GM20000 (cell line): Measurements from ENCODE around the gene WFS1.

Experiments
- DNase-seq: peaks from one replicate; pipeline ENCODE4 v3.0.0; 2012; ENCODE audit warnings: low spot score
- CTCF ChIP-seq: IDR thresholded peaks from 2 replicates; pipeline ENCODE4 v1.5.1; 2012; ENCODE audit warnings: mild to moderate bottlenecking, control low read depth; ENCODE audit errors: extremely low read depth, missing control alignments

Gene WFS1

GRCh38 chr4:6270636-6271121 lies 1.0 kb downstream of the WFS1 start:
- TF ChIP-seq CTCF: no peak
- no peak for DNase-seq

GRCh38 chr4:6271206-6271605 lies 1.6 kb downstream of the WFS1 start:
- TF ChIP-seq CTCF: no peak
- no peak for DNase-seq

GRCh38 chr4:6271701-6272465 lies 2.2 kb downstream of the WFS1 start:
- TF ChIP-seq CTCF: no peak
- DNase-seq: no peak

- DNase-seq: no peak
- TF ChIP-seq CTCF: no peak
Measured at GRCh38 chr4:6272863-6273660, 3.4 kb downstream of the WFS1 start.

- TF ChIP-seq CTCF: no peak
- DNase-seq: no peak
Measured at GRCh38 chr4:6273661-6273990, 4.0 kb downstream of the WFS1 start.

- TF ChIP-seq CTCF: no peak
- no peak for DNase-seq
Measured at GRCh38 chr4:6275351-6275750, 5.7 kb downstream of the WFS1 start.
